Mesenchymal stem cell (in vitro differentiated cells and primary cell): Measurements from ENCODE around the gene FLT4. TPM values are rescaled to one million over a fixed set of nuclear protein-coding genes. Genes with fewer than 3 reads are reported as not detected.

Source experiments
- DNase-seq: peaks from one replicate; pipeline ENCODE4 v3.0.0-alpha.2; 2013
- H2AFZ ChIP-seq: one replicate; pipeline ENCODE4 v1.6.1; 2013; ENCODE audit warnings: low read depth, mild to moderate bottlenecking, control low read depth, inconsistent platforms, low read length, moderate library complexity
- H2AK5ac ChIP-seq: 2 replicates; pipeline ENCODE4 v1.6.1; 2013; ENCODE audit warnings: low read length, moderate library complexity, mild to moderate bottlenecking, inconsistent platforms; ENCODE audit not compliant: severe bottlenecking
- H2BK120ac ChIP-seq: one replicate; pipeline ENCODE4 v1.6.1; 2013; ENCODE audit warnings: low read depth, mild to moderate bottlenecking, inconsistent platforms, low read length, moderate library complexity
- H2BK12ac ChIP-seq, 2 experiments: one replicate each; pipeline ENCODE4 v1.6.1; 2013; ENCODE audit warnings: inconsistent platforms in 2 of 2, low read length in 2 of 2, mild to moderate bottlenecking in 2 of 2, moderate library complexity in 2 of 2, control low read depth in 1 of 2
- H2BK15ac ChIP-seq: one replicate; pipeline ENCODE4 v1.6.1; 2013; ENCODE audit warnings: mild to moderate bottlenecking, low read depth, inconsistent platforms; ENCODE audit not compliant: poor library complexity, severe bottlenecking
- H2BK5ac ChIP-seq: 2 replicates; pipeline ENCODE4 v1.6.1; 2013; ENCODE audit warnings: low read depth, mild to moderate bottlenecking, low read length, control low read depth, inconsistent platforms; ENCODE audit not compliant: poor library complexity, severe bottlenecking
- H3K14ac ChIP-seq, 2 experiments: one replicate each; pipeline ENCODE4 v1.6.1; 2013; ENCODE audit warnings: inconsistent platforms in 2 of 2, low read length in 2 of 2, control low read depth in 1 of 2, mild to moderate bottlenecking in 1 of 2, moderate library complexity in 1 of 2
- H3K18ac ChIP-seq, 2 experiments: one replicate each; pipeline ENCODE4 v1.6.1; 2013; ENCODE audit warnings: inconsistent platforms in 2 of 2, low read length in 2 of 2, control low read depth in 1 of 2, low read depth in 1 of 2, mild to moderate bottlenecking in 1 of 2
- H3K23ac ChIP-seq, 2 experiments: one replicate each; pipeline ENCODE4 v1.6.1; 2013; ENCODE audit warnings: inconsistent platforms in 2 of 2, low read length in 2 of 2, mild to moderate bottlenecking in 2 of 2, moderate library complexity in 2 of 2, control low read depth in 1 of 2
- H3K27ac ChIP-seq: 2 replicates; pipeline ENCODE4 v1.5.1; 2013; ENCODE audit warnings: mild to moderate bottlenecking, moderate library complexity, low read length, control low read depth, inconsistent platforms; ENCODE audit not compliant: poor library complexity, severe bottlenecking
- H3K27me3 ChIP-seq, 2 experiments: 2 replicates each; pipeline versions ENCODE4 v1.6.1 to v1.7.0; 2013; ENCODE audit warnings: low read length in 2 of 2, mild to moderate bottlenecking in 2 of 2, moderate library complexity in 2 of 2, control low read depth in 1 of 2, inconsistent platforms in 1 of 2; ENCODE audit not compliant: control insufficient read depth in 1 of 2, insufficient read depth in 1 of 2
- H3K36me3 ChIP-seq, 2 experiments: 2 replicates each; pipeline versions ENCODE4 v1.6.1 to v1.7.0; 2013; ENCODE audit warnings: low read length in 2 of 2, control low read depth in 1 of 2, inconsistent platforms in 1 of 2, low read depth in 1 of 2, mild to moderate bottlenecking in 1 of 2; ENCODE audit not compliant: insufficient read depth in 2 of 2, control insufficient read depth in 1 of 2
- H3K4ac ChIP-seq, 2 experiments: one replicate each; pipeline ENCODE4 v1.6.1; 2013; ENCODE audit warnings: inconsistent platforms in 2 of 2, low read length in 2 of 2, mild to moderate bottlenecking in 2 of 2, moderate library complexity in 2 of 2, control low read depth in 1 of 2, low read depth in 1 of 2
- H3K4me1 ChIP-seq: 2 replicates; pipeline ENCODE4 v1.6.1; 2013; ENCODE audit warnings: low read depth, low read length, control low read depth; ENCODE audit not compliant: control insufficient read depth, insufficient read depth
- H3K4me2 ChIP-seq: 2 replicates; pipeline ENCODE4 v1.6.1; 2013; ENCODE audit warnings: low read length, mild to moderate bottlenecking, inconsistent platforms; ENCODE audit not compliant: poor library complexity, severe bottlenecking
- H3K4me3 ChIP-seq, 2 experiments: 2 replicates each; pipeline versions ENCODE4 v1.5.1 to v1.7.0; 2013; ENCODE audit warnings: low read length in 2 of 2, mild to moderate bottlenecking in 2 of 2, control low read depth in 1 of 2, low read depth in 1 of 2; ENCODE audit not compliant: insufficient read depth in 1 of 2
- H3K79me1 ChIP-seq: replicated peaks from 2 replicates; pipeline ENCODE4 v1.6.1; 2013; ENCODE audit warnings: mild to moderate bottlenecking, control low read depth, low read length, inconsistent platforms; ENCODE audit not compliant: poor library complexity, severe bottlenecking
- H3K9ac ChIP-seq: 2 replicates; pipeline ENCODE4 v1.7.0; 2013; ENCODE audit warnings: mild to moderate bottlenecking, low read length, moderate library complexity
- H3K9me3 ChIP-seq: 2 replicates; pipeline ENCODE4 v1.7.0; 2013; ENCODE audit warnings: mild to moderate bottlenecking, low read length; ENCODE audit not compliant: control insufficient read depth
- H4K8ac ChIP-seq: one replicate; pipeline ENCODE4 v1.6.1; 2013; ENCODE audit warnings: inconsistent platforms, mild to moderate bottlenecking, low read length, moderate library complexity
- H4K91ac ChIP-seq: one replicate; pipeline ENCODE4 v1.6.1; 2013; ENCODE audit warnings: mild to moderate bottlenecking, low read length, inconsistent platforms
- WGBS: methylation state at CpG from one replicate; pipeline ENCODE4 v1.1.7; 2013; ENCODE audit warnings: mixed read lengths; 5-methylcytosine and 5-hydroxymethylcytosine counted together
- polyA plus RNA-seq, 2 experiments: library from polyadenylated mRNA; stranded (reverse); fragments of 200-250 nt; gene quantifications; one replicate each; pipeline ENCODE4 v1.2.3, GENCODE V29; 2013

FLT4 gene
- not detected for polyA plus RNA-seq (2013, experiment 1 of 2)
- polyA plus RNA-seq (2013, experiment 2 of 2), result 0.01 TPM

DNA sequence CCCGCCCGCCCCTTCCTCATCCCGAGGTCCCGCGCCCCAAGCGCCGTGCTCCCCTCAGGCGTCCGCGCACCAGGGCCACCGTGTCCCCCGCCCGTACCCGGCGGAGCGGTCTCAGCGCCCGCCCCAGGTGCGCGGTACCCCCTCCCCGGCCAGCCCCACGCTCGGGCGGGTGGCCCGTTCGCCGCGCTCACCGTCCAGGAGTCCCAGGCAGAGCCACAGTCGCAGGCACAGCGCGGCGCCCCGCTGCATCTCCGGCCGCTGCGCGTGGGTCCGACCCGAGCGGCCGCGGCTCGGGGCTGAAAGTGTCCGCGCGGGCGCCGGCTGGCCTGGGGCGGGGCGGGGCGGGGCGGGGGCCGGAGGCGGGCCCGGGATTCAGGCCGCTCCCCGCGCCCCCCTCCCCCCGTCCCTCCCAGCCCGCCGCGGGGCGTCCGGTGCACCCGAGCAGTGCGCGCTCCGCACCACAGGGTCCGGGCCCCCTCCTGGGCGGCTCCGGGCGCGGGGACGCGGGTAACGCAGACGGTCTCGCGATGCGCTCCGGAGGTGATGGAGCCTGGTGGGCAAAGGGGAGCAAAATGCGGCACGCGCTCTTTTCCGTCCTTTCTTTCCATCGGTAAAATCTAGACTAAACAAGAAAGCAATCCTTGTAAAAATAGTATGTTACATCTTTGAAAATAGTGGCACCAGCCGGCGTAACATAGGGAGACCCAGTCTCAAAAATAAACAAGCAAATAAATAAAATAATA, at the start of gene FLT4:
TSS of gene FLT4 (minus strand) at position 304 of the 743 bp plus-strand sequence. CDS start at position 249, 55 bp downstream.
- Histone ChIP-seq H3K9me3 (no peaks in the 10 kb centered on the region), H2AFZ (no peak within 1 kb of the TSS), H3K27ac (no peak within 1 kb of the TSS), H2BK120ac (no peak within 1 kb of the TSS), H4K8ac (no peak within 1 kb of the TSS), H2BK15ac (no peak within 1 kb of the TSS), H2AK5ac (no peak within 1 kb of the TSS), H3K4ac (no peak within 1 kb of the TSS), H3K9ac (no peak within 1 kb of the TSS), H3K4me2 (peak within 1 kb of the TSS; percentile 97), H3K4me1 (peaks cover 12% of the 10 kb centered on the region), H3K14ac (no peak within 1 kb of the TSS), H3K18ac (no peak within 1 kb of the TSS), H3K4me3 (peak within 1 kb of the TSS; percentile 46 to 61), H3K27me3 (peaks cover 67 to 79% of the 10 kb centered on the region in 2 experiments), H3K36me3 (no peaks in the 10 kb centered on the region), H2BK12ac (no peak within 1 kb of the TSS), H3K79me1 (no peaks in the 10 kb centered on the region), H3K23ac (no peak within 1 kb of the TSS), H2BK5ac (no peak within 1 kb of the TSS), H4K91ac (no peak within 1 kb of the TSS)
- 2% methylated on average over 37 of the region's 89 CpGs for WGBS
- no peak for DNase-seq

DNA sequence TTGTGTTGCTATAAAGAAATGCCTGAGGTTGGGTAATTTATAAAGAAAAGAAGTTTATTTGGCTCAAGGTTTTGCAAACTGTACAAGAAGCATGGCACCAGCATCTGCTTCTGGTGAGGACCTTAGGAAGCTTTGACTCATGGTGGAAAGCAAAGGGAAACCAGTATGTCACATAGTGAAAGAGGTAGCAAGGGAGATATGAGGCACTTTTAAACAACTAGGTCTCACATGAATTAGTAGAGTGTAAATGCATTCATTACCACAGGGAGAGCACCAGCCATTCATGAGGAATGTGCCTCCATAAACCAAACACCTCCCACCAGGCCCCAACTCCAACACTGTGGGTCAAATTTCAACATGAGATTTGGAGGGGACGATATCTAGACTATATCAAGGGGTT, 49.6 kb upstream of the FLT4 start:
- WGBS, result no CpG with 5 or more reads among the region's 1 CpG
- Histone ChIP-seq H3K18ac (no peak overlapping the region), H3K27me3 (peaks cover 0 to 4% of the 10 kb centered on the region in 2 experiments), H4K8ac (no peak overlapping the region), H3K4me3 (no peak overlapping the region), H3K27ac (no peak overlapping the region), H3K9me3 (peaks cover 24% of the 10 kb centered on the region), H2AFZ (no peak overlapping the region), H3K23ac (no peak overlapping the region), H2BK120ac (no peak overlapping the region), H2BK12ac (no peak overlapping the region), H3K4me1 (no peaks in the 10 kb centered on the region), H3K79me1 (no peaks in the 10 kb centered on the region), H3K4ac (no peak overlapping the region), H3K4me2 (no peak overlapping the region), H2BK15ac (no peak overlapping the region), H2BK5ac (no peak overlapping the region), H3K9ac (no peak overlapping the region), H3K14ac (no peak overlapping the region), H2AK5ac (no peak overlapping the region), H3K36me3 (no peaks in the 10 kb centered on the region), H4K91ac (no peak overlapping the region)
- no peak for DNase-seq

DNA sequence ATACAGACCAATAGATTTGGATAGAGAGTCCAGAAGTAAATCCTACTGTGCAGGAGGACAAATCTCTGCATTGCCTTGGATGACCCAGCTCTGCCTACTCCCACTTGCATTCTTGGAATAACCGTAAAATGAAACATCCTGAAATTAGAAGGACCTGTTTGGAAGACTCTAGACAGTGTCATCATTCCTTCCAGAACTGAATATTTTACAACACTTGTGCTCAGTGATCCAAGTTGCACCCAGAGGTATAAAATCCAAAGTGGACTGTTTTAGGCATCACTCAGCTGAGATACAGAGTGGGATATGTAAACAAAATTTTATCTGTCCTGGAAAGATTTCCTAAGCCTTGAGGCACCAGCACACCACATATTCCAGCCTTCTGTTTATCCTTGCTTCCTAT, 46.7 kb upstream of the FLT4 start:
- Histone ChIP-seq H4K8ac (no peak overlapping the region), H3K27me3 (peaks cover 8 to 18% of the 10 kb centered on the region in 2 experiments), H3K4me1 (no peaks in the 10 kb centered on the region), H4K91ac (no peak overlapping the region), H2AK5ac (no peak overlapping the region), H3K4ac (no peak overlapping the region), H3K18ac (no peak overlapping the region), H3K27ac (no peak overlapping the region), H2BK12ac (no peak overlapping the region), H3K23ac (no peak overlapping the region), H3K4me3 (no peak overlapping the region), H3K36me3 (no peaks in the 10 kb centered on the region), H3K9me3 (peaks cover 24% of the 10 kb centered on the region), H3K14ac (no peak overlapping the region), H2BK5ac (peak overlapping the region; percentile 73), H3K4me2 (no peak overlapping the region), H2BK15ac (no peak overlapping the region), H3K79me1 (no peaks in the 10 kb centered on the region), H3K9ac (no peak overlapping the region), H2BK120ac (no peak overlapping the region), H2AFZ (no peak overlapping the region)
- 86% methylated on average over 1 of the region's 1 CpG for whole genome bisulfite sequencing
- no peak for DNase-seq

DNA sequence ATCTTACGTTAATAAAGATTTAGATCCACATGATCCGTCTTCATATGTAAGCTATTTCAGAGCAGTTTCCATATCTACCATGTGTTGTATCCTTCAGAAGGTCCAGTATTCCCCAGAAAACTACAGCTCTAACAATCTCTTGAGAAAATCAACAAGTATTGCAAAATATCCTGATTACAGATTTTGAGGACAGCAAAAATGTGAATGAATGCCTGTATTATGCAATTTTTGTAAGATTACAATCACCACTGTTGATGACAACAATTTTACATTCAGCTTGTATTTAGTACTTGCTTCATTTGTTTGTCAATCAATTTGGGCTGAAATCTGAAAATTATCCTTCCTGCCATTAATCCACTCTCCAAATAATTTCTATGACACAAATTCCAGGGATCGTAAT, 43.0 kb upstream of the FLT4 start:
- Histone ChIP-seq H2AFZ (no peak overlapping the region), H2BK5ac (no peak overlapping the region), H3K4ac (no peak overlapping the region), H3K23ac (no peak overlapping the region), H4K91ac (no peak overlapping the region), H3K18ac (no peak overlapping the region), H3K4me3 (no peak overlapping the region), H3K36me3 (no peaks in the 10 kb centered on the region), H3K9me3 (peaks cover 16% of the 10 kb centered on the region), H2AK5ac (no peak overlapping the region), H2BK120ac (no peak overlapping the region), H2BK15ac (no peak overlapping the region), H3K27ac (no peak overlapping the region), H3K79me1 (no peaks in the 10 kb centered on the region), H3K27me3 (peaks cover 15 to 48% of the 10 kb centered on the region in 2 experiments), H3K14ac (no peak overlapping the region), H3K4me1 (no peaks in the 10 kb centered on the region), H2BK12ac (no peak overlapping the region), H4K8ac (no peak overlapping the region), H3K9ac (no peak overlapping the region), H3K4me2 (no peak overlapping the region)
- DNase-seq, result no peak
- 93% methylated on average over 2 of the region's 3 CpGs for WGBS
